CD4-positive, alpha-beta T cell treated with Interleukin-6 at 100 ng/mL for 8 hours (primary cell): ENCODE measurements around the gene WDFY4.

Experiments used
- DNase-seq: peaks from one replicate; pipeline ENCODE4 v3.0.0-alpha.2; 2020; ENCODE audit warnings: mixed read lengths, low spot score

The WDFY4 gene

DNA sequence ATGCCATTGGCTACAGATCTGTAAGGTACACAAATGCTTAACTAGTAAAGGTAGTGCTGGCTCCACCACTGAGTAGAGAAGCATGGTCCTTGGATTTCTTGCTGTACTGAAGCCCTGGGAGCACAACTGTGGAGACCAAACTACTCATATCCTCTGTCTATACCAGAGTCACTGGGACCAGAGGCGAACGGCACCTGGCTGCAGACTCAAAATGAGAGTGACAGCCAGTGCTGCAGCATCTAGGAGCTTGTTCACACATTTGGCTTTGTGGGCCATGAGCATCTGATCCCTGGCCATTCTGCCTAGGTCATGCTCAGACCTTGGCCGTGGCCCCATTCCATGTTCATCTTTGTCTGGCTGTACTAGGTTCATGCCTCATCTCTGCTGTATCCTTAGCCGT is 223.1 kb downstream of the WDFY4 start:
- DNase-seq: no peak

DNA sequence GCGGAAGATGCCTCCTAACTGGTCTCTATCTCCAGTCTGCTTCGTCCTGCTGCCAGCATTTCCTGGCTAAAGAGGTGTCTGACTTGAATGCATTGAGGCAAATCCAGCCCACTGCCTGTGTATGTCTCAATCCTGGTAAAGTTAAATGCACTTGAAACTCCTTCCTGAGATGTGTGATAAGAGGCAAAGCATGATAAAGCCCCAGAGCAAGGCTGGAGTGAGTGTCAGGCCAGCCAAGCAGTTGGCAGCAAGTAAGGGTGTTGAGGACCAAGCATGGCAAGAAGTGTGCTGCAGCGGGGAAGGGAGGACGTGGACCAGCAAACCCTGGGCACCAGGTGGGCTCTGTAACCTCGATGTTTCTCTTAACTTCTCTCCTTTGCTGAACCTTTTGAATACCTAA is 225.9 kb downstream of the WDFY4 start:
- no peak for DNase-seq

DNA sequence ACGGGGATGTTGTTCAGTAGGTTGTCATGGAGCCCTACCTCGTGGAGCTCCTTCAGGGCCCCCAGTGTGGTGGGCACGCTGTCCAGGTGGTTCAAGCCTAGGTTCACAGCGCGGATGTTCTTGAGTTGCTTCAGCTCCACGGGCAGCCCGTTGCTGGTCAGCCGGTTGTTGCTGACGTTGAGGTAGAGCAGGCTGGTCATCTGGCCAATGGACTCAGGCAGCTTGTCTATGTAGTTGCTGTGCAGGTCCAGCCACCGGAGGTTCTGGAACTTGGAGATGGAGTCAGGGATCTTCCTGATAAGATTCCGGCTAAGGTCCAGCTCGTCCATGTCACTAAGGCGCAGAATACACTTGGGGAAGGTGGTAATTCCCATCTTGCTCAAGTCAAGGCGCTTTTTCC is 229.0 kb downstream of the WDFY4 start:
- DNase-seq: no peak

DNA sequence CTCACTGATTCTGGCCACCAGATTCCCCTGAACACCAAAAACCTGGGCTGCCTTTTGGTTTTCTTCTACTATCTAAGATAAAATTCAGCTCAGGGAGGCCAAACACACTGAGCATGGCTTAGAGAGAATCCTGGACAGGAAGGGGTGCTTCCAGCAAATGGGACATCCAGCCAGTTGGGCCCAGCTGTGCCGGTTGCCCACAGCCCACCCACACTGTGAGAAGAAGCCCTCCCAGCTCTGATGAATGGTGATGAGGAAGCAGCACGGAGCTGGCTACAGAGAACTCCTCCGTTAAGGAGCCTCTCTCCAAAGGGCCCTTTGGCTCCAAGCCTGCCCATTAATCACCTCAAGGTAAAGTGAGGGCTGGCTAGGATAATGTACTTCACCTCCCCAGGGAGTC is 239.1 kb downstream of the WDFY4 start:
- no peak for DNase-seq

DNA sequence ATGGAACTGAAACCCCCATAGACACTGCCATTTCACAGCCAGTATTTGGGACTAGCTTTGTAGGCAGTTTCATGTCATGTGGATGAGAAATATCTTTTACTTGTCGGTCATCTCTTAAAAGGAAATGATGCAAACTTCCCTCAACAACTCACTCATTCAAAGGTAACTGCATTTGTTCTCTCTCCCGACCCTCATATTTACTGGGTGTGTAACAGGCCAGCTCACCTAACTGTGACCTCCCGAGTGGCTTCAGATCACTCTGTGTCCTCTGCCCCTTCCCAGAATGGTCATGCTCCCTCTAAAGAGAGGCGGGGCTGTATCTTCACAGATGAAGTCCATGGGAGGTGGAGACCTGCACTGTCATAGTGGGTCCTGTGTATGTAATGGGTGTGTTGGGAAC is 240.3 kb downstream of the WDFY4 start:
- no peak for DNase-seq

DNA sequence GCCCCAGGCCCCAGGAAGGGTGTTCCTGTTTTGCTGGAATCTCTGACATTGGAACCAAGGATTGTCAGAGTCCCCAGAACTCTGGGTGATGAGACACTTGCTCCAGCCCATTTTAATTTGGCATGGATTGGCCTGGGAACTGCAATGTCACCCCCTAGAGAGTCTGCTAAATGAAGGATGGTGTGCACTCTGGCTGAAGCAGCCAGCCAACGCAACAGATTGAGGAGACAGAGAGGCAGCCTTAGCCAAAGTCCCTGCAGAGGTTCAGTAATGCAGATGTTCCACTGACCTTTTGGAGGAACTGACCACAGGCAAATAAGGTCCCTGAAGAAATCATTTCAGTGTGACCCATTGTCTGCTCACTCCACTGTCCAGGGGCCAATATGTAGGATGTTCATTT is 241.6 kb downstream of the WDFY4 start:
- DNase-seq: no peak

DNA sequence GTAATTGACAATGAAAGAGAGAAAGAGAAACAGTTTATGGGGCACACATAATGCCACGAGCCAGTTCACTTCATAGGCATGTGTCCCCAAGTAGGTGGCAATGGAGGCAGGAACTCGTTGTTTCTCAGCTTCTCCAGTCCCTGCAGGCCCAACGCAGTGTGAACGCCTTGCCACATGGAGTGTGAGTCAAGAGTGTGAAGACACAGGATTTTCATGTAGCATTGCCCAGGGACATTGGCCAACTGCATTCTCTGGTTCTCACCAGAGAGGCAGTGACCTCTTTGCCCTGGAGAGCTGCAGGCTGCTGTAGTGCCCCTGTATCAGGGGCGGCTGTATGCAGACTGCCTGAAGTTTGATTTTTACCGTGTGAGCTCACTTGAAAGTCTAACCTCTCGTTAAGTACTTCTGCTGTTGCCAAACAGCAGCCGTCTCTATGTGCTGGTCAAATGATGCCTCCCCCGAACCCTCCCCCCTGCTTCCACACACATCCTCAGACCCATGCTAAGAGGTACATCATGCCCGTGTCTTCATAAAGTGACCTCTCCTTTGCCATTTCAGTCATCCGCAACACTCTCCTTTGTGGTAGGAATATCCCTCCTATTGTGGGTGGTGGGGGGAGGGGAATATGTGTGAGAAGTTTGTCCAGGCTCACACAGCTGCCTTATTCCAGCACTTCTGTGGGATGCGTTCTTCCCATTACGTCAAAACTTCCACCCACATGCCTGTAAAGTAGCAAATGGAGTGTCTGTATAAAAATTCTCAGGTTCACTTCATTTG is 242.3 kb downstream of the WDFY4 start:
- no peak for DNase-seq

DNA sequence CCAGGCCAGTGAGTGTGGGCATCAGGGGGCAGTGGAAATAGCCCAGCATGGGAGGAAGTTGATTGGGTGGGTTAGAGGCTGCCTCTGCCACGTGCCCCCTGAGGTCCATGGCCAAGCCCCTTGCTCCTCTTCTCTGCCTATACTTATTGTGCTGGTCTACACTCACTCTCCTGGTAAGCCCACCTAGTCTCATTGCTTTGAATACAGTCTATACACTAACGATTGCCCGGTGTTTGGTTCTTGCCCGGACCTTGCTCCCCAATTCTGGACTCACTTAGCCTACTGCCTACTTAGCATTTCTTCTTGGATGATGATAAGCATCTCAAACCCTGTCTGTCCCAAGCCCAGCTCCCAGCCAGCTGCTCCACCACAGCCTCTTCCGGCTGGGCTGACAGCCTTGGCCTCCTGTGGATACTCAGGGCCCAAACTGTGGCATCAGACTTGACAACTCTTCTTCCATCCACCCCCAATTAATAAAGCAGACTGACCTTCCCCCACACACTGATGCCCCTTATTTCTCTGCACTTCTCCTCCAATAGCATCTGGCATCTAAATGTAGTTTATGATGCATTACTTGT is 244.8 kb downstream of the WDFY4 start:
- DNase-seq: no peak

DNA sequence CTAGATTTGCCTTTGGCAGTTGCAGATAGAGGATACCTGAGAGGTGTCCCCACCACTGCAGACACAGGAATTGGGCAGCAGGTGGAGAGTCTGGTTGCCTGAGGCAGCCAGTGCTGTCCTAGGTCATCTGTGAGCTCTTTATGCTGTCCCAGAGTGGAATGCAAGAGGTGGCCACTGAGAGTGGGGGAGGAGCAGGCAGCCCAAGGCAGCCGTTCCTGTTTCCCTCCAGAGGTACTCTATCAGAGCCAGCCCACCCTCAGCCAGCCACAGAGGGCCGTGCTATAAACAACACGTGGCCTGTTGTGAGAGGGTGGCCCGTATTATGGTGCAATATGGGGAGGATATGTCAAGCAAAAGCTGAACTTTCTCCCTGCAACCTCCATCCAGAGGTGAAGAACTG is 246.5 kb downstream of the WDFY4 start:
- no peak for DNase-seq

DNA sequence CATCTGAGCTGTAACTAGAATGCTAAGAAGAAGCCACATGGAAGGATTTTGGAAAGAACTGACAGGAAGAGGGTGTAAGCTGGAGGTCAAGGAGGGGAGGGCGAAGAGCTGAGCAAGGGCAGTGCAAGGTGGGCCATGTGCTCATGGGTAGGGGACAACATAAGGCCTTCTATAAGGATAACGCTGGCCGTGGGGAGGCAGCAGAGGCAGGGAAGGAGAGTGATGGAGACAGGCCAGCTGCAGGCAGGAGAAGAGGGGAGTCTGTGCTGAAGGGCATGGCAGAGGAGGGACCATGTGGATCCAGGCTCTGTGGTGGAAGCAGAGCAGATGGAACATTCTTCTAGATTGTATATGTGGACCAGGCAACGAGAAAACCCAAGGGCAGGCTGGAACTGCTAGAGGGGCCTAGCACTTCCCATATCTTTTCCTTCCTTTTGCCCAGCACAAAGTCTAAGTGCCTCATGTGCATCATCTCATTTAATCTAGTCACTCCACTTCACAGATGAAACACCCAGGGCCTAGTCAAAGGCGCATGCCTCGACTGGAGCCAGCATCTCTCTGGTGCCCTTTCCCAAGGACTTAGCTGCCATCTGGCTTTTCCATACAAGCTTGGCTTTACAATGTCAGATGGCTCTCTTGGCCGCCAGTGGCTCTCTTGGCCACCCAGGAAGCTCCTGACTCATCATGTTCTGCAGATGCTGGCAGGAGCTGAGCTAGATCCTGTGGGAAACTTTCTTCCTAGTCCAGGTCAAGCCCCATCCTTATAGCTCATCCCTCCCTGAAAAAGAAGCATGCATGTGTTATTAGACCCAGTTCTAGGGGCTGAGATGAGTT is 248.4 kb downstream of the WDFY4 start:
- no peak for DNase-seq

DNA sequence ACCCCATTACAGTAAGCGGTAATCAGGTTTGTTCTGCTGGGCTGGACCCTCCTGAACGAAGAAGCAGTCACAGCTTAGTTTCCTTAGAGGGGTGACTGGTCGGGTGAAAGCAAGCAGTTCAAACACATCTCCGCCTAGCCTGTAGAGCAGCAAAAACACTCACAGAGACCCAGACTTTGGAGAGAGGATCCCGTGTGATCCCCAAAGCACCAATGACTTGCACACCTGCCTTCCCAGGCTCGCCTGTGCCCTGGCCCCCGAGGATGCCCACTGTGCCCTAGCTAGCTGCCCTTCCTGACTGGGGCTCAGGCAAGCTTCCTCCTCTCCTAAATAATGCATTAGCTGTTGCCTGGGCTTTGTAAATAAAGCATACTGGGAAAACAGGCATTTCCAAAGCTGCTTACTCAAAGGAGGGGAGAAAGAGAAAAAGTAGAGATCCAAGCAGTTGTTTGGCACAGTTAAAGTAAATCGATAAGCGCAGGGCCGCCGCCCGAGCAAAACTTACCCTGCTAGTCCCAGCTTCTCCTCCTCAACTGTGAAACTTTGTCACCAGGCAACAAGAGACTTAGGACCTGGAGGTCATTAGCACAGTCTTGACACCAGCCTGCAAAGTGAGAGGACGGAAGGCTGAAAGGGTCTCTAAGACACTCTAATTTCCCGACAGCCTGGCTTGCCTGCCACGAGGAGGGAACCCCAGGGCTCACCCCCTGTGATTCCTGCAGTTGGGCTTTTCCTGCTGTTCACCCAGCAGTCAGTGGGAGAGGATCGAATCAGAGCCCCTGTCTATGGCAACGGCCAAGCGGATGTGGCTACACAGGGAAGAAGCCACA is 250.2 kb downstream of the WDFY4 start:
- DNase-seq: no peak

DNA sequence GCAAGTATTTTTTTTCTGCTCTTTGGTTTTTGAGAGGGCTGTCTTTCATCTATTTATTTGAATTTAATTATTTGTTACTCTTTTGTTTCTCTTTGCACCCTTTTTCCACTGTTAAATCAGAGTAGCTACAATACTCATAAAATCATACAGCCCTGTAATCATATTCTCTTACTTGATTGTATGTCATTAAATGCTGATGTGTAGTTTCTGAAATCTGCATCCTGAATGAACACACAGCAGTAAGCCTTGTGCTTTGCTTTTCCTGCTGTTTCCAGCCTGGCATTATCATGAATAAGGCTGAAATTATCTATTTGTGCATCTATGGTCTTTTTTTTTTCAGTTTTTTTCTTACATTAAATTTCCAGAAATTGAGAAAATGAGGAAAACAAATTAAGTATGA is 250.9 kb downstream of the WDFY4 start:
- DNase-seq: no peak

DNA sequence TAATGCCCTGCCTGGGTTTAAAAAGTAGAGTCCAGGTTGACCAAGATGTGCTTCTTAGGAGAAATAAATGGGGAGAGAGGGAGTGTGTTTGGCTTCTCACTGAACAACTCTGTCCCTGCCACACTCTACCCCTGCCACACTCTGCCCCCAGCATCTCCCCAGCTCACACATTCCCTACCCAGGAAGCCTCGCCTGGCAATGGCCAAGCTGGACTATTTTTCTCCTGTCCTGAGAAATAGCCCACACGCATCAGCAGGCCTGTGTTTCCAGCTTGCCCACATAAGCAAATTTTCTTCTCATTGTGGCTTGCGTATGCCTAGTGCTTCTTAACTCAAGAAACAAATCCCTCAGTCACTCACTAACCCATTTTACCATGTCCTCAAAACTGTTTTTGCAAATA is 253.1 kb downstream of the WDFY4 start:
- no peak for DNase-seq

DNA sequence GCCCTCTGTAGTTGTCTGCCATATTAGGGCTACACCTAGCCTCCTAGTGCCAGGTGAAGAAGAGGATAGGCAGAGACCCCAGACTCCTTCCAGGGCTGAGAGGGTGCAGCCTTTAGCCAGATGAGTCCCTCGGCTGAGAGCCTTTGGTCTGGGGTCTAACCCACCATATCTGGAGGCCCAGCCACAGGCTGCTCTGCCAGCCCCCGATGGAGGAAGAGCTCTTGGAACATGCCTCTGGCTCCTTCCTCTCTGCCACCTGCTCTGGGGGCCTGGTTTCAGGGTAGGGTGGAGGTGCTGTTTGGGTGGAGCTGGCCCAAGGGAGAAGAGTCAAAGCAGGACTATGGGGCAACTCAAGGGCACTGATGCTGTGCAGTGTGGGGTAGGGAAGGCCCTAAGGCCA is 253.6 kb downstream of the WDFY4 start:
- DNase-seq: no peak

DNA sequence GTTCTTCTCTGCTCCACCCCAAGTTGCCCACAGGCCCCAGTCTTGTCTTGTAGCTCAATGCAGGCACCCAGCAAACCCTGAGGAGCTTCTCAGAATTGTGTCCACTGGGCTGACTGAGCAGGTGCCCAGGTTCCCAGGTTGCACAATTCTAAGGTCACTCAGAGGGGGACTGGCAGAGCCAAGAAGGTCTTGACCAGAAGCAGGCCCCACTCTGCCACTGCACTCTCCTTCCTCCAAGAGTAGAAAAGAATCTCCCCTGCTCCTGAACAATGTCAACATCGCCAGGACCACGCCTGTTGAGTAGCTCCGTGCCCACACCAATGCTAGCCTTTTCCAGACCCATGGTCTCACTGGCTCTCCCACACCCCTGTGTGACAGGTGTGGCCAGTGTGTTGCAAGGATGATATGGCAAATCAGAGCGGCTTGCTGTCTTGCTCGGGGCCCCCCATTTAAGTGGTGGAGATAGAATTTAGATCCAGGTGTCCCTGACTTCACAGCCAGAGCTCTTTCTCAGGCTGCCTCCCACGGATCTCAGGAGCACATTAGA is 254.4 kb downstream of the WDFY4 start:
- DNase-seq: no peak

DNA sequence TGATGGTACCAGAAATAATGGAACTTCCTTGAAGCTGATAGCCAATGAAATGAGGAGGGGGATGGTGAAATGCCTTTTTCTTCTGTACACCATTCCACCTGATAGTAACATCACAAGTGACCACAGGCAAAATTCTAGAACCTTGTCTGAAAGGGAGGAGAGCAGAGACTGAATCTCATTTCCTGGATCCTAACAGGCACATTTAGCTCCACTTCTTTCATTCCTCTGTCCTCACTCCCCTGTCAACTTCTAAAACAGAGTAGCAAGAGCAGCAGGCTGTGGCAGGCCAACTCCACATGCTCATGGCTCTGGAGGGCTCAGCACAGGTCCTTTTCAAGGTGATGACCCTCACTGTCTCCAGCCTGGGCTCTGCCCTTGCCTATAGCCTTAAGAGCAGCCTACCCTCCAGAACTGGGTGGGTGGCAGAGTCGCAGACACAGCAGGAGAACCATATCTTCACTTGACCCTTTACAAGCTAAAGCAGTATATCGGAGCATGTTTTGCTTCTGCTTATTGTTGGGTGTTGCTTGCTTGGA is 255.2 kb downstream of the WDFY4 start, which contains the start of gene LRRC18:
Gene LRRC18 (minus strand): TSS at position 51 of the 536 bp plus-strand sequence. CDS start 25,685 bp downstream, outside the sequence.
- no peak for DNase-seq

DNA sequence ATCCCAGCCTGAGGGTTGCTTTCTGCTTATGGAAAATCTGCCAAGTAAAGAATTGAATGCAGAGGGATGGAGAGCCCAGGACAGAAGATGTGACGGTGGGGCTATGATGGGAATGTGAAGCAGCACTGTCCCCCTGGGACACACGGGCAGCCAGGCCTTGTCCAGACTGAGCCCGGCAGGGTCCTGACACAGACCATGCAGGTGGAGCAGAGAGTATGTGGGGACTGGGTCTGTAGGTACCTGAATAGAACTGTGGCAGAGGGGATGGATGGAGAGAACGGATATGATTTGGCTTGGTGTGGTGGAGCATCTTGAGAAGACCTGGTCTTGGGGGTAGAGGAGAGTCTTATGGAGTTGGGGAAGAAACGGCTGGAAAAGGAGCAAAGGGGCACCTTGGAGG is 255.7 kb downstream of the WDFY4 start:
- DNase-seq: no peak

DNA sequence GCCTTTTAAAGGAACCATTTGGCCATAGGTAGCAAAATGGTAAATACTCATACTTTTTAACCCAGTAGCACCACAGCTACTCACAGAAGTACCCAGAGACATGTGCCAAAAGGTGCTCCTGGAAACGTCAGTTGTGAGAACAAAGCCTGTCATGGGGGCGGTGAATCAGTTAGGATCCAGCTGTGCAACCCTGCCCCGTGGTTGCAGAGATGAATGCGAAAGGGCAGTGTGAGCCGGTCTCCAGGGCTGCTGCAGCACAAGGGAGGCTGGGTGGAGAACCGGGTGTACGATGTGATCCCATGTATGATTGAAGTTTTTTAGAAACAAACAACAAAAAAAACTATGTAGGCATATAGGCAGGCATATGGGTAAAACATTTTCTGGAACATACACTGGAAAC is 256.3 kb downstream of the WDFY4 start:
- DNase-seq: no peak

DNA sequence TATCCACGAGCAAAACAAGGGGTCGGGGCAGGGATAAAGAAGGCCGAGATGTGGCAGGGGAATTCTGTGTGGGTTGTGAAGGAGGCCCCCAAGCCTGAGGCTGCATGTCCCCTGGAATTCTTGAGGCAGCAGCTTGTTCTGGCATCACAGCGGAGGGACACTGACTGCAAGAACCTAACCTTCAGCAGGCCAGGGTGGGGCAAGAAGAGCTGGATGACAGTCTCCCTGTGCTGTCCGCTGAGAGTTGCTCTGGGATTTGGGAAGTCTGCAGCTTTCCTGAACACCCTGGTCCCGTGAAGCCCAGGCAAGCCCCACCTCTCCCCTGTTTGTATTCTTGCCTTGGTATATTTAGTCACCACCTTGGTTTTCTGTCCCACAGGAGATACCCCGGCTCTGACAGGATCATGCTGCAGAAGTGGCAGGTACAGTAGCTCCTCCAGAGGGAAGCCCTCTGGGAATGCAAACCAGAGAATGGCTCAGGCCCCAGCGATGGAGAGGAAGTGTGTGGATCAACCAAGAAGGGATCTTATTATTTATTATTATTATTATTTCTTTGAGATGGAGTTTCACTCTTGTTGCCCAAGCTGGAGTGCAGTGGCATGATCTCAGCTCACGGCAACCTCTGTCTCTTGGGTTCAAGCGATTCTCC is 256.9 kb downstream of the WDFY4 start:
- DNase-seq: no peak

DNA sequence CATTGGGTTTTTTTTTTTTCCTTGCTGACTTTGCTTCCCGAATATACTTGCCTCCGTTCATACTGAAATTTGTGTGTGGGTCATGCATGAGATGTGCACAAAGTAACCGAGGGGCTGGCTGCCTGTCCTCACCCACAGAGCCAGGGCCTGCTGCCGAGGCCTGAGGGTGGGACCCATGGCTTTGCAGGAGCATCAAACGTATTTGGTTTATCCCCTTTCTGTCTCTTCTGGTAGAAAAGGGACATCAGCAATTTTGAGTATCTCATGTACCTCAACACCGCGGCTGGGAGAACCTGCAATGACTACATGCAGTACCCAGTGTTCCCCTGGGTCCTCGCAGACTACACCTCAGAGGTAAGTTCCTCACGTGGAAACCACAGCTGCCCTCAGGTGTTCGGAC is 258.4 kb downstream of the WDFY4 start:
- no peak for DNase-seq

DNA sequence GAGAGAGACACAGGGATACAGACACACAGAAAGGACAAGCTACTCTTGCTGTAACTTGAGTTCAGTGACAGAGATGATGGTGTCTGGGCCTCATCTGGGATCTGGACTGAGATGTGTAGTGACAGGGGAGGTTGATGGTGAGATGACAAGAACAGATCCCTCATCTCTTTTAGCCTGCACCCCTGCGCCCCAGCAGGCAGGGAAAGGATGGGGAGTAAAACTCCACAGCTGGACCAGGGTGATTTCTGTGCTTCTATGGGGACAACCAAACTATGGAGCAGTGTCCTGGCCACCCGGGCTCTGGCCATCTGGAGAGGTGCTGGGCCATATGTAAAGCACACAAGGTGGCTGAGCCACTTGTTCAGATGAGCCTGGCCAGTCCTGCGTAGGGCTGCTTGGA is 259.5 kb downstream of the WDFY4 start:
- no peak for DNase-seq
